Testis (tissue), 3 donors: Measurements from ENCODE around the gene ADM5. TPM values are rescaled to one million over a fixed set of nuclear protein-coding genes. Genes with fewer than 3 reads are reported as not detected.

Experiments
- DNase-seq: peaks from one replicate; pipeline ENCODE4 v3.0.0-alpha.2; 2019
- H3K27ac ChIP-seq, 2 donors: fragments of 200-600 bp; sonication (generic); one replicate each; pipeline ENCODE4 v1.5.1; 2019
- H3K27me3 ChIP-seq: fragments of 200-600 bp; sonication (generic); one replicate; pipeline ENCODE4 v1.5.1; 2019
- H3K36me3 ChIP-seq: fragments of 200-600 bp; sonication (generic); one replicate; pipeline ENCODE4 v1.5.1; 2017; ENCODE audit warnings: low read depth; ENCODE audit errors: missing control alignments
- H3K4me1 ChIP-seq: fragments of 200-600 bp; sonication (generic); one replicate; pipeline ENCODE4 v1.5.1; 2019
- H3K4me3 ChIP-seq, 2 donors: fragments of 200-600 bp; sonication (generic); one replicate each; pipeline ENCODE4 v1.5.1; 2017 to 2019
- H3K9me3 ChIP-seq: fragments of 200-600 bp; sonication (generic); one replicate; pipeline ENCODE4 v1.5.1; 2017
- CTCF ChIP-seq, 3 experiments: fragments of 450-650 bp in 2 of 3; fragments of 200-600 bp in 1 of 3; sonication (generic) in 1 of 3; IDR thresholded peaks; one replicate each; pipeline ENCODE4 v1.5.1; 2016 to 2019; ENCODE audit warnings: antibody characterized with exemption in 3 of 3, mild to moderate bottlenecking in 2 of 3, moderate library complexity in 1 of 3
- POLR2A ChIP-seq: fragments of 450-650 bp; IDR thresholded peaks from one replicate; pipeline ENCODE4 v1.6.1; 2017; ENCODE audit warnings: antibody characterized with exemption, mild to moderate bottlenecking, moderate library complexity
- WGBS, 2 donors: methylation state at CpG; one replicate each; pipeline ENCODE4 v1.1.5; 2018; 5-methylcytosine and 5-hydroxymethylcytosine counted together
- intact Hi-C: fragments of 100-400 bp; cut with DNase I; formaldehyde crosslinking; loops from one replicate; pipeline ENCODE4 v1.15.1; 2023; ENCODE audit warnings: low total_unique reads
- polyA plus RNA-seq: library from polyadenylated mRNA; stranded (reverse); fragments of 350-450 nt; fragmentation: Illumina TruSeq; extraction: RNeasy Lipid Tissue Mini Kit (QIAGEN cat#74804); gene quantifications from one replicate; pipeline ENCODE4 v1.2.3, GENCODE V29; 2014; ENCODE audit warnings: low read depth, low replicate concordance; ENCODE audit not compliant: insufficient read depth
- total RNA-seq, 2 donors: library from RNA; depleted of rRNA; stranded (reverse); fragments of >200 nt; gene quantifications; one replicate each; pipeline ENCODE4 v1.2.3, GENCODE V29; 2016

Gene ADM5
- total and polyA plus RNA-seq, 3 donors from 2014 or later = 2.2 to 5.0 (median 2.9) TPM

DNA sequence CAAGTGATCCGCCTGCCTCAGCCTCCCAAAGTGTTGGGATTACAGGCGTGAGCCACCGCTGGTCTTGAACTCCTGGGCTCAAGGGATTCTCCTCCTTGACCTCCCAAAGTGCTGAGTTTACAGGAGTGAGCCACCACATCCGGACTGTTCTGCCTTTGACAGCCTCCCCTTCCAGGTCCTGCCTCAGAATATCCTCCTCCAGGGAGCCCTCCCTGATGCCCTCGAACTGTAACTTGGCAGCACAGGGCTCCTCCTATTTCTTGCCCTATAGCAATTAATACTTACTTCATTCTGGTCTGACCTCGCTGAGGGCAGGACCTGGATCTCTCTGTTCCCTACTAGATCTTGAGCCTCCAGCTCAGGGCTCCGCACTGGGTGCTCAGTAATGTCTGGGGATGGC is 7.5 kb downstream of the ADM5 start:
- intact Hi-C loops = no loop called here
- H3K27ac ChIP-seq = no peak overlapping the region
- H3K36me3 ChIP-seq = no peaks in the 10 kb centered on the region
- no peak overlapping the region for H3K4me3 ChIP-seq
- H3K27me3 ChIP-seq = no peaks in the 10 kb centered on the region
- H3K4me1 ChIP-seq = no peaks in the 10 kb centered on the region
- TF ChIP-seq POLR2A (no peak), CTCF (IDR thresholded peaks at IDR 0.05) (no peak)
- DNase-seq = no peak
- WGBS, 2 donors = 92 to 98% methylated on average over 7 of the region's 7 CpGs
- no peaks in the 10 kb centered on the region for H3K9me3 ChIP-seq

DNA sequence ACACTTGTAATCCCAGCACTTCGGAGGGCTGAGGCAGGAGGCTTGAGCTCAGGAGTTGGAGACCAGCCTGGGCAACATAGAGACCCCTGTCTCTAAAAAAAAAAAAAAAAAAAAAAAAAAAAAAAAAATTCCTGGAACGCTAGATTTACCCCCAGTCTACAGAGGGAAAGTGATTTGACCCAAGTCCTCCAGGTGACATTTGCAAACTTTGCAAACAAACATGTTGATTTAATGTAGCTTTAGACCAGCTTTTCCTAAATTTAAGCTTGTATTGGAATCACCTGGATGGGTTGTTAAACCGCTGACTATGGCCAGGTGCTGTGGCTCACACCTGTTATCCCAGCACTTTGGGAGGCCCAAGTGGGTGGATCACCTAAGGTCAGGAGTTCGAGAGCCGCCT is 10.0 kb downstream of the ADM5 start:
- no peak overlapping the region for H3K27ac ChIP-seq
- H3K4me3 ChIP-seq = no peak overlapping the region
- TF ChIP-seq CTCF (IDR thresholded peaks at IDR 0.05) (no peak), POLR2A (no peak)
- H3K36me3 ChIP-seq = no peaks in the 10 kb centered on the region
- H3K9me3 ChIP-seq = no peaks in the 10 kb centered on the region
- no peaks in the 10 kb centered on the region for H3K27me3 ChIP-seq
- intact Hi-C loops = no loop called here
- 91 to 94% methylated on average over 5 of the region's 5 CpGs for WGBS, 2 donors
- no peaks in the 10 kb centered on the region for H3K4me1 ChIP-seq
- no peak for DNase-seq

DNA sequence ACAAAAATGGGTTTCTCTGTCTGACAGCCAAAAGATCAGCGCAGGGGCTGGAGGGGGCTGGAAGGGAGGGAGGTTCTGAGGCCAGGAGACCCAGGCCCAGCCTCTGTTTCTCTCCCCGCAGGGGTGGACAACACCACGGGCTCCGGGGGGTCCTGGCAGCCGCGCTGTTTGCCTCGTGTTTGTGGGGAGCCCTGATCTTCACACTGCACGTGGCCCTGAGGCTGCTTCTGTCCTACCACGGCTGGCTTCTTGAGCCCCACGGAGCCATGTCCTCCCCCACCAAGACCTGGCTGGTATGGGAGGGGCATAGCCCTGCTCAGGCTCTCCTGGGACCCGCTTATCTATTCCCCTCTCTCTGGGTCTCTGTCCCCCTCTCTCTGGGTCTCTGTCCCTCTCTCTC is 11.2 kb downstream of the ADM5 start:
- Histone ChIP-seq H3K36me3 (no peaks in the 10 kb centered on the region), H3K4me1 (no peaks in the 10 kb centered on the region), H3K4me3 (no peak overlapping the region), H3K9me3 (no peaks in the 10 kb centered on the region), H3K27ac (no peak overlapping the region), H3K27me3 (no peaks in the 10 kb centered on the region)
- WGBS, 2 donors = 62 to 65% methylated on average over 1 to 11 of the region's 11 CpGs
- no peak for DNase-seq
- TF ChIP-seq POLR2A = no peak
- no peak for TF ChIP-seq CTCF (IDR thresholded peaks at IDR 0.05)
- intact Hi-C loops = no loop called here

DNA sequence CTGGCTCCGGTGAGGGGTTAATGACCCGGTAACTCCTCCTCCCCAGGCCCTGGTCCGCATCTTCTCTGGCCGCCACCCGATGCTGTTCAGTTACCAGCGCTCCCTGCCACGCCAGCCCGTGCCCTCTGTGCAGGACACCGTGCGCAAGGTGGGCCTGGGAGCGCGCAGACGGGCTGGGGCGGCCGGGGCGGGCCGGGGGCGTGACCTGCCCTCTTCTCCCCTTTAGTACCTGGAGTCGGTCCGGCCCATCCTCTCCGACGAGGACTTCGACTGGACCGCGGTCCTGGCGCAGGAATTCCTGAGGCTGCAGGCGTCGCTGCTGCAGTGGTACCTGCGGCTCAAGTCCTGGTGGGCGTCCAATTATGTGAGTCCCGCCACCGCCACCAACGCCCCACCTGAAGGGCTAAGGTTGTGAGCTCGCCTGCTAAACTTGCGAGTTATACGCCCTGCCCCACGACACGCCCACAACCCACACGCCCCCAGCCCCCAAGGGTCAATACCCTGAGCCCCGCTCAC is 11.9 kb downstream of the ADM5 start:
- no peaks in the 10 kb centered on the region for H3K4me1 ChIP-seq
- H3K4me3 ChIP-seq = peak overlapping the region; percentile 15 to 29
- intact Hi-C loops = no loop called here
- TF ChIP-seq CTCF (IDR thresholded peaks at IDR 0.05) = no peak
- H3K9me3 ChIP-seq = no peaks in the 10 kb centered on the region
- no peak overlapping the region for H3K27ac ChIP-seq
- no peaks in the 10 kb centered on the region for H3K27me3 ChIP-seq
- 53 to 55% methylated on average over 27 to 40 of the region's 40 CpGs for WGBS, 2 donors
- H3K36me3 ChIP-seq = no peaks in the 10 kb centered on the region
- DNase-seq = no peak

GRCh38 chr19:49704888-49705642 is 15.7 kb downstream of the ADM5 start:
- Histone ChIP-seq H3K4me3 (no peak overlapping the region), H3K4me1 (no peaks in the 10 kb centered on the region), H3K27me3 (no peaks in the 10 kb centered on the region), H3K36me3 (no peaks in the 10 kb centered on the region), H3K27ac (no peak overlapping the region), H3K9me3 (no peaks in the 10 kb centered on the region)
- intact Hi-C loops = no loop called here
- no peak for DNase-seq
- no peak for TF ChIP-seq POLR2A
- no peak for TF ChIP-seq CTCF (IDR thresholded peaks at IDR 0.05)
- WGBS, 2 donors = 92 to 94% methylated on average over 9 to 22 of the region's 22 CpGs
